Measurements from ENCODE around the gene CACNB2.

Gene CACNB2

GRCh38 chr10:18238870-18239485 is 98.8 kb downstream of the CACNB2 start:
- Histone ChIP-seq H3K4me3 (ENCODE audit: insufficient read depth, low read depth, low read length, poor library complexity, severe bottlenecking) (no peak overlapping the region), H3K27ac (ENCODE audit: insufficient read depth, low read length, poor library complexity, severe bottlenecking) (no peak overlapping the region), H3K9me3 (ENCODE audit: control insufficient read depth, low read length) (no peaks in the 10 kb centered on the region), H3K4me1 (ENCODE audit: control insufficient read depth, insufficient read depth, low read length, poor library complexity, severe bottlenecking) (no peaks in the 10 kb centered on the region), H3K36me3 (ENCODE audit: control insufficient read depth, insufficient read depth, low read length) (no peaks in the 10 kb centered on the region), H3K27me3 (replicated peaks; ENCODE audit: control insufficient read depth, insufficient read depth, low read length, poor library complexity, severe bottlenecking) (no peaks in the 10 kb centered on the region)
- DNase-seq = no peak

DNA sequence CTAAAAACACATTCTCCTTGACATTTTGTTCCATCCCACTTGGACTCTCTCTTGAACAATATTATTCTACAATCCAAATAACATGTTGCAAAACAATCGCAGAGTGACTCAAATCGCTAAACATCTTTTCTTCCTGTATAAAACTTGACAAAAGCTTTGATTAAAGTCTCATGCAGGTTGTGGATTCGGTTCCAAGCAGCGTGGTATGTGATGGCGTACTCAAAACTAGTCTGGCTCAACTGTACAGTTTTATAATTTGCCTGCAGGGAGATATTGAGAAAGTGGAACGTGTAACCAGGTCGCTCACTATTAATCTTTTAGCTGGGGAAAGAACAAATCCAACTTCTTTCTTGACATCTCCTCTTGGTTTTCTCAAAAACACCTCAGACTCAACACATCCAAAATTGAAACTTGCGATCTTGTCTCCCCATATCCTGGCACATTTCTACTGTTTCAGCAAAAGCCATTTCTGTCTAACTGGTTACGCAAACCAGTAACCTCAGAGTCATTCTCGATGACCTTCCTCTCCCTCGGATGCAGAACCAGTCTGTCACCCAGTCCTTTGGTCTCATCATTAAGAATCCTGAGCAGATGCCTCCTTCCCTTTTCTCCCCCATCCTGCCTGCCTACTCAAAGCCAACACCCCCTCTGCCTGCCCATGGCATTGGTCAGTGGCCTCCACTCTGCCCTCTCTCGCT is 100.1 kb downstream of the CACNB2 start:
- H3K9me3 ChIP-seq (ENCODE audit: control insufficient read depth, low read length) = no peaks in the 10 kb centered on the region
- no peak overlapping the region for H3K4me3 ChIP-seq (ENCODE audit: insufficient read depth, low read depth, low read length, poor library complexity, severe bottlenecking)
- no peak overlapping the region for H3K27ac ChIP-seq (ENCODE audit: insufficient read depth, low read length, poor library complexity, severe bottlenecking)
- DNase-seq = no peak
- no peaks in the 10 kb centered on the region for H3K27me3 ChIP-seq (replicated peaks; ENCODE audit: control insufficient read depth, insufficient read depth, low read length, poor library complexity, severe bottlenecking)
- H3K4me1 ChIP-seq (ENCODE audit: control insufficient read depth, insufficient read depth, low read length, poor library complexity, severe bottlenecking) = no peaks in the 10 kb centered on the region
- H3K36me3 ChIP-seq (ENCODE audit: control insufficient read depth, insufficient read depth, low read length) = no peaks in the 10 kb centered on the region

DNA sequence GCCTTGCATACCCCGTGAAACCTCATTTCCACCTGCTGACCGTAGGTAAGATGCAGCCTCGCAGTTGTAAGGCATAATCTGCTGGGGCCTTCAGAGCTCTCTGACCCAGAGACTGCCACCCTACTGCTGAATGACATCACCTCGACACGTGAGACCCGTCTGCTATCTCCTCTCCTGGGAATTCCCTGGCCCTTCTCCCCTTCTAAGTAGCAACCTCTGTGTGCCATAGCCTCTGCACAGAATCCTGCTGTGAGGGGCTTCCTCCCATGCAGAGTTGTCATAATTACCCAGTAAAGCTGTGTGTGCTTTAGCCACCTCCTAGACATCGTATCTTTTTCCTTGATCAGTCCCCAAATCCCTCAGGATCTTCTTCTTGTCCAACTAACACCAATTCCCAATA is 106.7 kb downstream of the CACNB2 start:
- Histone ChIP-seq H3K4me1 (ENCODE audit: control insufficient read depth, insufficient read depth, low read length, poor library complexity, severe bottlenecking) (no peaks in the 10 kb centered on the region), H3K27me3 (replicated peaks; ENCODE audit: control insufficient read depth, insufficient read depth, low read length, poor library complexity, severe bottlenecking) (no peaks in the 10 kb centered on the region), H3K27ac (ENCODE audit: insufficient read depth, low read length, poor library complexity, severe bottlenecking) (no peak overlapping the region), H3K4me3 (ENCODE audit: insufficient read depth, low read depth, low read length, poor library complexity, severe bottlenecking) (no peak overlapping the region), H3K9me3 (ENCODE audit: control insufficient read depth, low read length) (no peaks in the 10 kb centered on the region), H3K36me3 (ENCODE audit: control insufficient read depth, insufficient read depth, low read length) (no peaks in the 10 kb centered on the region)
- DNase-seq = no peak

GRCh38 chr10:18252086-18252485 is 111.9 kb downstream of the CACNB2 start:
- no peaks in the 10 kb centered on the region for H3K9me3 ChIP-seq (ENCODE audit: control insufficient read depth, low read length)
- H3K27me3 ChIP-seq (replicated peaks; ENCODE audit: control insufficient read depth, insufficient read depth, low read length, poor library complexity, severe bottlenecking) = no peaks in the 10 kb centered on the region
- no peaks in the 10 kb centered on the region for H3K4me1 ChIP-seq (ENCODE audit: control insufficient read depth, insufficient read depth, low read length, poor library complexity, severe bottlenecking)
- H3K27ac ChIP-seq (ENCODE audit: insufficient read depth, low read length, poor library complexity, severe bottlenecking) = no peak overlapping the region
- no peaks in the 10 kb centered on the region for H3K36me3 ChIP-seq (ENCODE audit: control insufficient read depth, insufficient read depth, low read length)
- no peak for DNase-seq
- no peak overlapping the region for H3K4me3 ChIP-seq (ENCODE audit: insufficient read depth, low read depth, low read length, poor library complexity, severe bottlenecking)

GRCh38 chr10:18254086-18254485 is 113.9 kb downstream of the CACNB2 start:
- Histone ChIP-seq H3K4me1 (ENCODE audit: control insufficient read depth, insufficient read depth, low read length, poor library complexity, severe bottlenecking) (no peaks in the 10 kb centered on the region), H3K9me3 (ENCODE audit: control insufficient read depth, low read length) (no peaks in the 10 kb centered on the region), H3K4me3 (ENCODE audit: insufficient read depth, low read depth, low read length, poor library complexity, severe bottlenecking) (no peak overlapping the region), H3K27ac (ENCODE audit: insufficient read depth, low read length, poor library complexity, severe bottlenecking) (no peak overlapping the region), H3K36me3 (ENCODE audit: control insufficient read depth, insufficient read depth, low read length) (no peaks in the 10 kb centered on the region), H3K27me3 (replicated peaks; ENCODE audit: control insufficient read depth, insufficient read depth, low read length, poor library complexity, severe bottlenecking) (no peaks in the 10 kb centered on the region)
- DNase-seq = no peak

DNA sequence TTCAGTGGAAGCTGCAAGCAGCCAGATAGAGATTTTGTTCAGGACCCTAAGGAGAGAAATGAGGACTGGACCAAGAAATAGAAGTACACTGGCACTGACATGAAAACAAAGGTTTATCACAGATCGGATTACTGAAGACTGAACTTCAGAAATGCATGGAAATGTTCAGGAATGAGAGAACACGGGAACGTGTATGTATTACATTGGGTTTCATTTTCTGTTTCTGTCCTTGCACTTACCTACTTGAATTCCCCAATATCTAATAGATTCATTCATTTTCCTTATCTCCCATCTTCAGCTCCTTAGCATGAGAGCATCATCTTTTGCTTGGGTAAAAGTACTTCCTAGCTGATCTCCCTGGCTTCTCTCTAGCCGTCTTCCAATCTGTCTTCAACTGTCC is 114.5 kb downstream of the CACNB2 start:
- no peaks in the 10 kb centered on the region for H3K27me3 ChIP-seq (replicated peaks; ENCODE audit: control insufficient read depth, insufficient read depth, low read length, poor library complexity, severe bottlenecking)
- H3K9me3 ChIP-seq (ENCODE audit: control insufficient read depth, low read length) = no peaks in the 10 kb centered on the region
- no peak for DNase-seq
- H3K4me3 ChIP-seq (ENCODE audit: insufficient read depth, low read depth, low read length, poor library complexity, severe bottlenecking) = no peak overlapping the region
- H3K36me3 ChIP-seq (ENCODE audit: control insufficient read depth, insufficient read depth, low read length) = no peaks in the 10 kb centered on the region
- no peaks in the 10 kb centered on the region for H3K4me1 ChIP-seq (ENCODE audit: control insufficient read depth, insufficient read depth, low read length, poor library complexity, severe bottlenecking)
- H3K27ac ChIP-seq (ENCODE audit: insufficient read depth, low read length, poor library complexity, severe bottlenecking) = no peak overlapping the region

DNA sequence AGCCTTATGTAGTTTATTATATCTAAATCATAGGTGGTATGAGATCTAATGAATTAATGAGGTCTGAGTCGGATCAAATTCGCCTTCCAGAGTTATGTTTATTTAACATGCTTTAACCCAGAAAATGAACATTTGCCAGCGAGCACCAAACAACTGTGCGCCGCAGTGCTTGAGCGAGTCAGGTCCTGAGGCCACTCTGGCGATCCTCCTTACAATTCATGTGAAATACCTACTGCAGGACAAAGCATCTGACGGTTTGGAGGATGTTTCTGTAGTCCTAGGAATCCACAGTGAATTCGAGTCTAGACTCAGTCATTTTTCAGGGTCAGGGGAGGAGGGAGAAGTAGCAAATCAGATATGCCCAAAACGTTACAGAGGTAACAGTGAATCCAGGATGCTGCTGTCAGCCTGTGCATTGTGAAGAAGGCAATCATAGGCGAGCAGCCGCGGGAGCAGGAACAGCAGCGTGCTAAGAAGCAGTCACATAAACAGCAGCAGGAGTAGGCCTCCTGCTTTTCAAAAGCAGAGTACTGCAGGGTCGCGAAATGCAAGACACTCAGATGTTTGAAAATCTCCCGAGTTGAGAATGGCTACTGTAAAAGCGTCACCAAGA is 120.2 kb downstream of the CACNB2 start:
- Histone ChIP-seq H3K4me1 (ENCODE audit: control insufficient read depth, insufficient read depth, low read length, poor library complexity, severe bottlenecking) (no peaks in the 10 kb centered on the region), H3K9me3 (ENCODE audit: control insufficient read depth, low read length) (no peaks in the 10 kb centered on the region), H3K27me3 (replicated peaks; ENCODE audit: control insufficient read depth, insufficient read depth, low read length, poor library complexity, severe bottlenecking) (no peaks in the 10 kb centered on the region), H3K4me3 (ENCODE audit: insufficient read depth, low read depth, low read length, poor library complexity, severe bottlenecking) (no peak overlapping the region), H3K36me3 (ENCODE audit: control insufficient read depth, insufficient read depth, low read length) (no peaks in the 10 kb centered on the region), H3K27ac (ENCODE audit: insufficient read depth, low read length, poor library complexity, severe bottlenecking) (no peak overlapping the region)
- no peak for DNase-seq

DNA sequence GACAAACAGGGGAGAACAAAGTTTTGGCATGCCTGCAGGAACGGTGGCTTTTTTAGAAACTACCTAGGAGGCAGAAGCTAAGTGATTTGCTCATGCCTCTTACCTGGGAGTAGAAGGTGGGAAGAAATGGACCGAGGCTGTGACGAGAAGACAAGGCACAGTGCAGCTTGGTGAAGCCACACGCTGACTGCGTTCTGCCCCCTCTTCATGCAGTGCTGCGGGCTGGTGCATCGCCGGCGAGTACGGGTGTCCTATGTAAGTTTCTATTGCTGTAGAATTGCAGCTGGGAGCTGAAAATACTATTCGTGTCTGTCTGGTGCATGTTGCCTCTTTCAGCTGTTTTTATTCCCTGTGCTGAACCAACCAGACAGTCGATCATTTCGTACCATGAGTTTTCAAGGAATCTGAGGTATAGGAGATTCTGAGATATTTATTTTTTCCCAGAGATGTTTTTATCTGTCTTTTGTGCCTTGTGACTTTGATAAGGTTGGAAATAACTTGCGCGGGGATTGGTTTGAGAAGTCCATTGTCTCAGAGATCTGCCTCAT is 120.9 kb downstream of the CACNB2 start:
- H3K9me3 ChIP-seq (ENCODE audit: control insufficient read depth, low read length) = no peaks in the 10 kb centered on the region
- DNase-seq = no peak
- no peaks in the 10 kb centered on the region for H3K27me3 ChIP-seq (replicated peaks; ENCODE audit: control insufficient read depth, insufficient read depth, low read length, poor library complexity, severe bottlenecking)
- H3K36me3 ChIP-seq (ENCODE audit: control insufficient read depth, insufficient read depth, low read length) = no peaks in the 10 kb centered on the region
- H3K27ac ChIP-seq (ENCODE audit: insufficient read depth, low read length, poor library complexity, severe bottlenecking) = no peak overlapping the region
- H3K4me3 ChIP-seq (ENCODE audit: insufficient read depth, low read depth, low read length, poor library complexity, severe bottlenecking) = no peak overlapping the region
- H3K4me1 ChIP-seq (ENCODE audit: control insufficient read depth, insufficient read depth, low read length, poor library complexity, severe bottlenecking) = no peaks in the 10 kb centered on the region

DNA sequence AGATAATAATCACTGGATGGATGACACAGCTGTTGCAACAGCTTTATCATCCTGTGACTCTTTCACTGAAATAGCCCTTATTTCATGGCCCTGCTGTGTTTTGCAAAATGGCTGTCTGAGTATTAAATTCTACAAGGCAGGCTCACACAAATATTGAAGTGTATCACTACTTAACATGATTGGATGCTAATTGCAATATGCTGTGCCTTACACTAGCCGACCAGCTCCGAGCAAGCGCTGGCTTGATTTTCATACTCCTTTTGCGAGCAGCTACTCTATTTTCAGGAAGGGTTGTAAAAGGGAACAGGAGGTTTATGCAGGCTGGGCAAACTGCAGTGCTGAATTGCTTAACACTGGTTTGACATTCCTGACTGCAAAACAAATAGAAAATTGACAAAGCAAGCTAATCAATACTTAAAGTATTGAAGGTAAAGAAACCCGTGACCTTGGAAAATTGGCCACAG is 121.6 kb downstream of the CACNB2 start:
- no peak overlapping the region for H3K27ac ChIP-seq (ENCODE audit: insufficient read depth, low read length, poor library complexity, severe bottlenecking)
- no peaks in the 10 kb centered on the region for H3K9me3 ChIP-seq (ENCODE audit: control insufficient read depth, low read length)
- no peaks in the 10 kb centered on the region for H3K4me1 ChIP-seq (ENCODE audit: control insufficient read depth, insufficient read depth, low read length, poor library complexity, severe bottlenecking)
- no peaks in the 10 kb centered on the region for H3K27me3 ChIP-seq (replicated peaks; ENCODE audit: control insufficient read depth, insufficient read depth, low read length, poor library complexity, severe bottlenecking)
- H3K36me3 ChIP-seq (ENCODE audit: control insufficient read depth, insufficient read depth, low read length) = no peaks in the 10 kb centered on the region
- DNase-seq = no peak
- no peak overlapping the region for H3K4me3 ChIP-seq (ENCODE audit: insufficient read depth, low read depth, low read length, poor library complexity, severe bottlenecking)

GRCh38 chr10:18264466-18265050 is 124.3 kb downstream of the CACNB2 start:
- Histone ChIP-seq H3K4me3 (ENCODE audit: insufficient read depth, low read depth, low read length, poor library complexity, severe bottlenecking) (no peak overlapping the region), H3K27me3 (replicated peaks; ENCODE audit: control insufficient read depth, insufficient read depth, low read length, poor library complexity, severe bottlenecking) (no peaks in the 10 kb centered on the region), H3K9me3 (ENCODE audit: control insufficient read depth, low read length) (no peaks in the 10 kb centered on the region), H3K4me1 (ENCODE audit: control insufficient read depth, insufficient read depth, low read length, poor library complexity, severe bottlenecking) (no peaks in the 10 kb centered on the region), H3K36me3 (ENCODE audit: control insufficient read depth, insufficient read depth, low read length) (no peaks in the 10 kb centered on the region), H3K27ac (ENCODE audit: insufficient read depth, low read length, poor library complexity, severe bottlenecking) (no peak overlapping the region)
- no peak for DNase-seq
